ENCODE results near the gene EPHB2. TPM values are rescaled to one million over a fixed set of nuclear protein-coding genes. Genes with fewer than 3 reads are reported as not detected.

The EPHB2 gene
- total and polyA plus RNA-seq, 2 of the 4 experiments (the other 2 are of a cell fraction): 52.3 to 58.8 TPM

DNA sequence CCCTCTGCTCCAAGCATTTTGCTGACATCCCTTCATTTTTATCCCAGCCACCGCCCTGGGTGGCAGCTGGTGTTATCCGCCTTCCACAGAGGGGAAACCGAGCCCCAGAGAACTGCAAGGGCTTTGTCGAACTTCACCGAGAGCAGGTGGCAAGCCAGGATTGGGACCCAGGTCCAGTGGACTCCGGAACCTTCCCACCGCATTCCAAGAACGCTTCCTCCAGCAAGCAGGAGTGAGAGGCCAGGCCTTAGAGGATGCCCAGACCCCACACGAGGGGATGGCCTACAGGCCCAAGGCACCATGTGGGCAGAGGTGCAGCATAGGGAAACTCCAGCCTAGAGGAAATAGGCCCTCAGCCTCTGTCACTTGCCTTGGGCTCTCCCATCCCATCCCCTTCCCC is 90.7 kb downstream of the EPHB2 start:
- intact Hi-C loops (cut with micrococcal nuclease) (no loop called here), in situ Hi-C loops (cut with MboI; ENCODE audit: low sequenced_read_pairs) (no loop called here), dilution Hi-C loops (cut with HindIII; ENCODE audit: low sequenced_read_pairs, unreplicated experiment) (no loop called here)
- Histone ChIP-seq H2BK15ac (ENCODE audit: low read depth, low read length) (no peak overlapping the region), H3K9me3 (ENCODE audit: control insufficient read depth, insufficient read depth, low read length) (no peaks in the 10 kb centered on the region), H2AK5ac (ENCODE audit: low read depth, low read length) (no peak overlapping the region), H2BK20ac (ENCODE audit: low read depth, low read length) (no peak overlapping the region), H3K9ac (ENCODE audit: low read depth, low read length) (no peak overlapping the region), H3K23ac (ENCODE audit: low read depth, low read length) (no peak overlapping the region), H4K5ac (ENCODE audit: low read depth, low read length) (no peak overlapping the region), H3K18ac (ENCODE audit: low read depth, low read length) (no peak overlapping the region), H2BK5ac (ENCODE audit: low read depth, low read length, poor library complexity, severe bottlenecking) (no peak overlapping the region), H3K27ac (ENCODE audit: insufficient read depth, low read length) (no peak overlapping the region), H3K4me2 (ENCODE audit: low read depth, low read length) (no peak overlapping the region), H3K79me1 (ENCODE audit: low read depth in 1 of 2, low read length in 2 of 2) (peaks cover 10 to 49% of the 10 kb centered on the region in 2 experiments; a peak in 3 of 4 replicates), H3K14ac (replicated peaks; ENCODE audit: low read depth, low read length) (no peak overlapping the region), H3K4ac (ENCODE audit: low read depth, low read length) (no peak overlapping the region), H4K8ac (ENCODE audit: low read depth in 2 of 2, low read length in 2 of 2) (no peak overlapping the region), H2BK120ac (ENCODE audit: low read depth, low read length) (no peak overlapping the region), H3K4me3 (ENCODE audit: insufficient read depth, low read depth, low read length) (no peak overlapping the region), H2AK9ac (replicated peaks; ENCODE audit: low read depth, low read length, poor library complexity) (no peak overlapping the region), H3K27me3 (ENCODE audit: control insufficient read depth, insufficient read depth, low read length) (no peaks in the 10 kb centered on the region), H3K4me1 (ENCODE audit: control insufficient read depth, insufficient read depth, low read length) (peaks cover 3% of the 10 kb centered on the region), H4K20me1 (ENCODE audit: insufficient read depth, low read length) (peaks cover 46% of the 10 kb centered on the region), H3K36me3 (ENCODE audit: control insufficient read depth, insufficient read depth, low read length) (peaks cover 4% of the 10 kb centered on the region), H3K9me1 (ENCODE audit: insufficient read depth, low read length) (peaks cover 6% of the 10 kb centered on the region; the same call in 1 of the 2 replicates), H2AFZ (replicated peaks; ENCODE audit: low read length, poor library complexity) (no peak overlapping the region), H4K91ac (ENCODE audit: insufficient read depth, low read depth, low read length) (no peak overlapping the region), H3K56ac (ENCODE audit: extremely low read depth, insufficient read depth, low read length) (no peak overlapping the region)
- ATAC-seq (ENCODE audit: low read depth) (no peak), DNase-seq (no peak)
- no peak for TF ChIP-seq RFX5 (IDR thresholded peaks at IDR 0.05; ENCODE audit: low read depth, low read length)
- TF ChIP-seq RCOR1 (IDR thresholded peaks at IDR 0.05; ENCODE audit: insufficient replicate concordance, low read length): no peak
- TF ChIP-seq, protein P1, sequence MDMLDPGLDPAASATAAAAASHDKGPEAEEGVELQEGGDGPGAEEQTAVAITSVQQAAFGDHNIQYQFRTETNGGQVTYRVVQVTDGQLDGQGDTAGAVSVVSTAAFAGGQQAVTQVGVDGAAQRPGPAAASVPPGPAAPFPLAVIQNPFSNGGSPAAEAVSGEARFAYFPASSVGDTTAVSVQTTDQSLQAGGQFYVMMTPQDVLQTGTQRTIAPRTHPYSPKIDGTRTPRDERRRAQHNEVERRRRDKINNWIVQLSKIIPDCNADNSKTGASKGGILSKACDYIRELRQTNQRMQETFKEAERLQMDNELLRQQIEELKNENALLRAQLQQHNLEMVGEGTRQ (IDR thresholded peaks at IDR 0.05; ENCODE audit: low read depth, low read length): no peak
- no peak for TF ChIP-seq FOS (IDR thresholded peaks at IDR 0.05; ENCODE audit: low read depth, low read length)
- TF ChIP-seq POLR2A (IDR thresholded peaks at IDR 0.05; ENCODE audit: low read depth, low read length): no peak
- TF ChIP-seq, protein P2, sequence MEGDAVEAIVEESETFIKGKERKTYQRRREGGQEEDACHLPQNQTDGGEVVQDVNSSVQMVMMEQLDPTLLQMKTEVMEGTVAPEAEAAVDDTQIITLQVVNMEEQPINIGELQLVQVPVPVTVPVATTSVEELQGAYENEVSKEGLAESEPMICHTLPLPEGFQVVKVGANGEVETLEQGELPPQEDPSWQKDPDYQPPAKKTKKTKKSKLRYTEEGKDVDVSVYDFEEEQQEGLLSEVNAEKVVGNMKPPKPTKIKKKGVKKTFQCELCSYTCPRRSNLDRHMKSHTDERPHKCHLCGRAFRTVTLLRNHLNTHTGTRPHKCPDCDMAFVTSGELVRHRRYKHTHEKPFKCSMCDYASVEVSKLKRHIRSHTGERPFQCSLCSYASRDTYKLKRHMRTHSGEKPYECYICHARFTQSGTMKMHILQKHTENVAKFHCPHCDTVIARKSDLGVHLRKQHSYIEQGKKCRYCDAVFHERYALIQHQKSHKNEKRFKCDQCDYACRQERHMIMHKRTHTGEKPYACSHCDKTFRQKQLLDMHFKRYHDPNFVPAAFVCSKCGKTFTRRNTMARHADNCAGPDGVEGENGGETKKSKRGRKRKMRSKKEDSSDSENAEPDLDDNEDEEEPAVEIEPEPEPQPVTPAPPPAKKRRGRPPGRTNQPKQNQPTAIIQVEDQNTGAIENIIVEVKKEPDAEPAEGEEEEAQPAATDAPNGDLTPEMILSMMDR (conservative IDR thresholded peaks at IDR 0.05; ENCODE audit: low read depth, low read length): no peak
- TF ChIP-seq NFE2L2 (IDR thresholded peaks at IDR 0.05; ENCODE audit: low read depth, low read length): no peak
- TF ChIP-seq CEBPB (IDR thresholded peaks at IDR 0.05; ENCODE audit: low read depth, low read length): no peak
- no peak for TF ChIP-seq CHD1 (IDR thresholded peaks at IDR 0.05; ENCODE audit: low read depth, low read length)
- TF ChIP-seq RAD21 (IDR thresholded peaks at IDR 0.05; ENCODE audit: low read length): no peak
- TF ChIP-seq MAFK (IDR thresholded peaks at IDR 0.05; ENCODE audit: low read depth, low read length): no peak
- no peak for TF ChIP-seq SMC3 (IDR thresholded peaks at IDR 0.05; ENCODE audit: low read depth, low read length)
- no peak for TF ChIP-seq MAZ (IDR thresholded peaks at IDR 0.05; ENCODE audit: borderline replicate concordance, low read depth, low read length)
- no peak for TF ChIP-seq BHLHE40 (IDR thresholded peaks at IDR 0.05; ENCODE audit: low read depth, low read length)
- TF ChIP-seq, protein P3, sequence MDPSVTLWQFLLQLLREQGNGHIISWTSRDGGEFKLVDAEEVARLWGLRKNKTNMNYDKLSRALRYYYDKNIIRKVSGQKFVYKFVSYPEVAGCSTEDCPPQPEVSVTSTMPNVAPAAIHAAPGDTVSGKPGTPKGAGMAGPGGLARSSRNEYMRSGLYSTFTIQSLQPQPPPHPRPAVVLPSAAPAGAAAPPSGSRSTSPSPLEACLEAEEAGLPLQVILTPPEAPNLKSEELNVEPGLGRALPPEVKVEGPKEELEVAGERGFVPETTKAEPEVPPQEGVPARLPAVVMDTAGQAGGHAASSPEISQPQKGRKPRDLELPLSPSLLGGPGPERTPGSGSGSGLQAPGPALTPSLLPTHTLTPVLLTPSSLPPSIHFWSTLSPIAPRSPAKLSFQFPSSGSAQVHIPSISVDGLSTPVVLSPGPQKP (IDR thresholded peaks at IDR 0.05; ENCODE audit: borderline replicate concordance, low read depth, low read length): no peak
- TF ChIP-seq MXI1 (IDR thresholded peaks at IDR 0.05; ENCODE audit: borderline replicate concordance, low read depth, low read length): no peak
- WGBS, 2 experiments (ENCODE audit: extremely low coverage in 2 of 2, insufficient read length in 1 of 2): 100% methylated on average over 3 of the region's 9 CpGs; no CpG with 5 or more reads in 1 of the 2 experiments
- ChIA-PET POLR2A (ENCODE audit: unreplicated experiment) (no interaction called here), CTCF (no interaction called here)
- BruUV-seq (replicated peaks): no TSS peak

Measured in IMR-90 (cell line).